GM18858 (cell line): ENCODE measurements around the gene C3orf70.
"Not testable (repeated sequence)": the region's sequence is repeated elsewhere in the genome, so short reads cannot be mapped to it uniquely, and the experiment has no call there.

Source experiments
- ATAC-seq: cut with Tn5 transposase; IDR thresholded peaks from one replicate; pipeline ENCODE4 v1.9.1; 2021; ENCODE audit not compliant: unreplicated experiment

C3orf70 gene

GRCh38 chr3:185151101-185151963 lies 1.5 kb downstream of the C3orf70 start:
- no peak for ATAC-seq

GRCh38 chr3:185150561-185150960 lies 2.3 kb downstream of the C3orf70 start:
- ATAC-seq: no peak

DNA sequence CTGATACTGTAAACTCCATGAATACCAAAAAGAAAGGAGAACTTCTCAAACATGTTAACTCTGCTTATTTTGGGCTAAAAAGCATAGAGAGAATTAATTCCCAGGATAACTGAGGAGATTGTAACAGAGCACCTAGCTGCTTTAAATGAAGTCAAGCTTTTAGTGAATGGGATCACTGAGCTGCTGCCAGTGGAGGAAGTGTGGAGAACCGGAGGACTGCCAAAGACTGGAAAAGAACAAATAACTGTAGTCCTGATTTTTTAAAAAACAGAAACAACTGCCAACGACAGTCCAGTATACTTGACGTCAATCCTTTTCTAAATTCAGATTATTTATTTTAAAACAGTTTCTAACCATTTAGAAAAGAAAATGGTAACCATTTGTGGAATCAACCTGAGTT lies 3.3 kb downstream of the C3orf70 start:
- no peak for ATAC-seq

DNA sequence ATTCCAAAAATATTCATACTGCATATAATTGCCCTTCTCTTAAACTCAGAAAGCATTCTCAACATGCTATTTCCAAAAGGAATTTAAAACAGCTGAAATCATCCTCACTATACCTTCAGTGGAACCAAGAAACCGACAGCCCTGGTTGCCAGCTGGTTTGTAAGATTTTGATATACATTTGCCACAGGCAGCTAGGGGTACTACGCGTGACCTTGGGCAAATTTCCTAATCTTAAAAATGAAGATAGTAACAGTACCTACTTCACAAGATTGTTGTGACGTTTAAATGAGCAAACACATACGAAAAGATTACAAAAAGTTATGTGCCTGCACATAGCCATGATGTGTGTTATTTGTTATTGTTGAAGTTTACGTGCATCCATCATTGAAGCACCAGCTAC lies 7.3 kb downstream of the C3orf70 start:
- ATAC-seq: no peak

DNA sequence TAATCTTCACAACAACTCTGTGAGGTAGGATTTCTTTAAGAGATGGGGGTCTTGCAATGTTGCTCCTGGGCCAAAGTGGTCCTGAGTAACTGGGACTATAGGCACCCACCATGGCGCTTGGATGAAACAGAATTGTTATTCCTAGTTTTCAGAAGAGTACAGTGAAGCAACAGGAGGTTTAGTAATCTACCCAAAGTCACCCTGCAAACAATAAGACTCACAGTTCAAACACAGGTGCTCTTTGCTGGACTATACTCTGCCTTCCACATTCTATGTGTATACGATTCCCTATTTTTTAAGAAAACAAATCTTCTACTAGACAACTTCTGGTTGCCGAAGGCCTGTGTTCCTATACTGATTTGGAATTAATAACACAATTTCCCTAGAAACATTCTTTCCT lies 8.1 kb downstream of the C3orf70 start:
- no peak for ATAC-seq

- no peak for ATAC-seq
These were observed 15.0 kb downstream of the C3orf70 start for GRCh38 chr3:185137821-185138220.

DNA sequence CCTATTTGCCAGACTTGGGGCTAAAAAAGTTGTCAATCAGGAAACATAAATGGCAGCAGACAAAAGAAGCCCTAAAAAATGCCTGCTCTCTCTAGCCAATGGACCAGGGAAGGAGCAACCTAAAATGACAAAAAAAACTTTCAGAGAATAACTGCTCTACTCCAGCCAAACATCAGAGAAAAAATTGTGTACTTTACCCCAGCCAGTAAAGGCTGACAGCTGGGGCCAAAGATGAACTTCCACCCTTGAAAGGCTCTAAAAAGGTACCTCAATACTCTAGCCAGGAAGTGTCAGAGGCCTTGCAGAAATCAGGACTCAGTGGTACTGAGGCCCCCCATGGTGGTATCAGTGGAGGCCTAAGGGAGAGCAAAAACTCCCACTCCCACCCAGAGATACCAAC lies 18.4 kb downstream of the C3orf70 start:
- ATAC-seq: no peak

DNA sequence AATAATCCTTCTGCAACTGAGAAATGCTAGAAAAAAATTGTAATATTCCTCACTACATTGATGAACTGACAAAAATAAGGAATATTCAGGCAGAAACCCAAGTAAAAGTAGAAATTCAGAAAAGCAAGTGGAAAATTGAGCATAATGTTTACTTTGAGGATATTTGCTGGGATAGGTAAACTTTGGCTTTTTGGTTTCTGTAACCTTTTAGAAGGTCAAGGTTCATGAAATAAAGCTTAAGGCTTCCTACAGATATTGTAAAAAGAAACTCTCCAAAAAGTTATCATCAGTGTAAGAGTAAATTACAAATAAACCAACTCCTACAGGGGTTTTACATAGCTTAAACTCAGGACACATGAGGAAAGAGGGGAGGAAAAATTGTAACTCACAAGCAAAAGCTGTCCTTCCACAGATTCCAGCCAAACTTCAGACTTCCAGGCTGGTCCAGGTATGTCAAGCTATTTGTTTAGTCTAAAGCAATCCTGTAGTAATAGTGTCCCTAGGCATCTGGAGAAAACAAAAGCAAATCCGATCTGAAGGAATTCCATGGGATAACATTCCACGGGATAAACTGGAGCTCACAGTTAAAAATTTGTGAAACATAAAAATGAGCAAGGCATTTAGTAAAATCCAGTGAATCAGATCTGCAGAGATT lies 21.1 kb downstream of the C3orf70 start:
- no peak for ATAC-seq

DNA sequence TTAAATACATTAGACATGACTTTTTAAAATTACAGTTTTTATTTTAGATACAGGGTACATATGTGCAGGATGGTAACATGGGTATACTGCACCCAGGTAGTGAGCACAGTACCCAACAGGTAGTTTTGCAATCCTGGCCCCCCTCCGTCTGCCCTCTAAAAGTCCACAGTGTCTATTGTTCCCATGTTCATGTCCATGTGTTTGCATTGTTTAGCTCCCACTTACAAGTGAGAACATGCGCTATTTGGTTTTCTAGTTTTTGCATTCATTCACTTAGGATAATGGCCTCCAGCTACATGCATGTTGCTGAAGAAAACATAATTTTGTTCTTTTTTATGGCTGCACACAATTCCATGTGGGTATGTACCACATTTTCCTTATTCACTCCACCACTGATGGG lies 23.8 kb downstream of the C3orf70 start:
- ATAC-seq: no peak

DNA sequence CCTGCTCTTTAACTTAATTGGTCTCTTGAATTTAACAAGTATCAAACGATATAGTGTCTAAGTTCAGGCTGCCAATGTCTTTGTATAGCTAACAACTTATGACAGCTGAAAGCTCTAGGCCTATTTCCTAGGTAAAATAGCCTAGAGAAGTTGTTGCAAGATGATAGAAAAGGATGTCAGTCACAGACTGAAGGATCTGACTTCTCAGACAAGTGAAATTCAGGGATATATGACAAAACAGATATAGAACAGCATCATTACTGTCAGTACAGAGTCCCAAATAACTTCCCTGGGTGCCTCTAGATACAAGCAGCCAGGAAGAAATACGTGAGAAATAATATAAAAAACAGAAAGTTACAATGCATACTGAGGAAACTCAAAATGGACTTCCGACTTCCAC lies 26.7 kb downstream of the C3orf70 start:
- ATAC-seq: no peak

DNA sequence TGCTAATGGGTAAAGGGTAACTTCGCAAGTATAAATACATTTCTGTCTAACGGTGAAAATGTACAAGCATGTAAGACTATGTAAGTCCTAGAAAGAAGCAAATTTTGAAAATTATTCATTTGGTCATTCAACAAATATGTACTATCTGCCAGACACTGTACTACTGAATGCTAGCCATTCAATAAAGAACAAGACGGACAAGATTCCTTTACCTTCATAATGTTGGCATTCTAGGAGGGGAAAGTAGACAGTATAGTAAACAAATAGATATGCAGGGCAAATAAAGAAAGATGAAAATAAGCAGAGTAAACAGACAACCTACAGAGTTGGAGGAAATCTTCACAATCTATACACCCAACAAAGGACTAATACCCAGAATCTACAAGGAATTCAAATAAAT lies 32.7 kb downstream of the C3orf70 start:
- ATAC-seq: no peak

DNA sequence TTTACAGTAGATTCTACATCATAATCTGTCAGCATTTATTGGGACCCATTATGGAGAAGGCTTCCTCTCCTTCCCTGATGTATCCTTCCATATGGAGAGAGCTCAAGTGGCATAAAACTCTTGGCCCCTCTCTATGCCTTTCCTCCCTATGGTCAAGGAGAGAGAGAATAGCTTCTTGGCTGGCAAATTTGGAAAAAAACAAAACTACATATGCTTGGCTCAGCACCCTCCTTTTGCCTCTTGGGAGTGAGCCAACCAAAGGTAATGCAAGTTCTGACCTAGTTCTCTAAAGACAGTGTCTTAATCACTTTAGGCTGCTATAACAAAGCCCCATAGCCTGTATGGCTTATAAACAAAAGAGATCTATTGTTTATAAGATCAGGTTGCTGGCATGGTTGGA lies 37.5 kb downstream of the C3orf70 start:
- ATAC-seq: no peak

DNA sequence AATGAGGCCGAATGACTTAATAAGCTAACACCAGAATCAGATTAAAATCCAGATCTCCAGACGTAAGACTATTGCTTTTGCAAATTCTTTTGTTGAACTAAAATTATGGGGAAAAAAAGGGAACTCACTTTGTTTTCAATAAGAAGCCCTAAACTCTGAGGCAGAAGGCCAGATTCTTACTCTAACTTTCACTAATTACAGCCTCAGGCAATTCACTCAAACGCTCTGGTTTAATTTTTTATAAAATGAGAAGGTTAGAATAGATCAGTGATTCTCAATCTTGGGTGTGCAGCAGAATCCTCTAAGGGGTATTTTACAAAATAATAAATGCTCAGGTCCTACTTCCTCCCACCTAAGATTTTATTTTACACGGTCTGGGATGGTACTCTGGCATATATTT lies 38.1 kb downstream of the C3orf70 start:
- ATAC-seq: no peak

DNA sequence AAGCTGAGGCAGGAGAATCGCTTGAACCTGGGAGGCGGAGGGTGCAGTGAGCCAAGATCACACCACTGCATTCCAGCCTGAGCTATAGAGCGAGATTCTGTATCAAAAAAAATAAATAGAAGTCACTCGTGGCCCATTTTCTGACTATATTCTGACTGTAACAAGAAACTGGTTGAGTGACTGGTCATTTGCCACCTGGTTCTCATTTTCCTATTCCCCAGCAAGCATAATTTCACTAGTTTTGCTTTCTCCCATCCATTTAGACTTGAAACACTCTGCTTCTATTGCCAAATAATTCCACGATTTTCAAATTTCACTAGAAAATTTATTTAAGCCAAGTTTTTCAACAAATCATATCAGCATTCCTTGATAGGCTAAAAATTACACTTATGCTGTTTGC lies 40.7 kb downstream of the C3orf70 start:
- ATAC-seq: no peak

DNA sequence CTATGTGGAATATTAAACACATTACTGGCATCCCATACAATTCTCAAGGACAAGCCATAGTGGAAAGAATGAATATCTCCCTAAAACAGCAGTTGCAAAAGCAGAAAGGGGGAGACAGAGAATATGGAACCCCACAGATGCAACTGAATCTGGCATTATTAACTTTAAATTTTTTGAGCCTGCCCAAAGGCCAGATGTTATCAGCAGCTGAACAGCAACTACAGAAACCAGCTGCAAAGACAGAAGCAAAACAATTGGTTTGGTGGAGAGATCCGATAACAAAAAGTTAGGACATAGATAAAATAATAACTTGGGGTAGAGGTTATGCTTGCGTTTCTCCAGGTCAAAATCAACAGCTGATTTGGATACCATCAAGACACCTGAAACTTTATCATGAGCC lies 43.8 kb downstream of the C3orf70 start:
- ATAC-seq: not testable (repeated sequence)

DNA sequence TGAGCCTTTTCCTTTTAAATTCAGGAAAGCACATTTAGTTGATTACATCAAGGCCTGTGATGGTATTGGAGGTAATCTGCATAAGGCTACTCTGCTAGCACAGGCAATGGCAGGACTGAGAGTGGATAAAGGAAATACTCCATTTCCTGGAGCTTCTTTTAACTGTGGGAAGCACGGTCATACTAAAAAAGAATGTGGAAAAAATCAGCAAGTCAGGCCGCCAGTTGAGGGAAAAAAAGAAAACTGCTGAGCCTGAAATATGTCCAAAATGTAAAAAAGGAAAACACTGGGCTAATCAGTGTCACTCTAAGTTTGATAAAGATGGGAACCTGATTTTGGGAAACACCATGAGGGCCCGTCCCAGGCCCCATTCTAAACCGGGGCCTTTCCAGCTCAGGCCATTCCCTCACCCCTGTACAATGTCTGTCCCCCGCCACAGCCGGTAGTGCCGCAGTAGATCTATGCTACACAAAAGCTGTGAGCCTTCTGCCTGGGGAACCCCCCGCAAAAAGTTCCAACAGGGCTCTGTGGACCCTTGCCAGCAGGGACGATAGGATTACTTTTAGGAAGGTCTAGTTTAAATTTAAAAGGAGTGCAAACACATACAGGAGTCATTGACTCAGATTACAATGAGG lies 46.5 kb downstream of the C3orf70 start:
- ATAC-seq: not testable (repeated sequence)

DNA sequence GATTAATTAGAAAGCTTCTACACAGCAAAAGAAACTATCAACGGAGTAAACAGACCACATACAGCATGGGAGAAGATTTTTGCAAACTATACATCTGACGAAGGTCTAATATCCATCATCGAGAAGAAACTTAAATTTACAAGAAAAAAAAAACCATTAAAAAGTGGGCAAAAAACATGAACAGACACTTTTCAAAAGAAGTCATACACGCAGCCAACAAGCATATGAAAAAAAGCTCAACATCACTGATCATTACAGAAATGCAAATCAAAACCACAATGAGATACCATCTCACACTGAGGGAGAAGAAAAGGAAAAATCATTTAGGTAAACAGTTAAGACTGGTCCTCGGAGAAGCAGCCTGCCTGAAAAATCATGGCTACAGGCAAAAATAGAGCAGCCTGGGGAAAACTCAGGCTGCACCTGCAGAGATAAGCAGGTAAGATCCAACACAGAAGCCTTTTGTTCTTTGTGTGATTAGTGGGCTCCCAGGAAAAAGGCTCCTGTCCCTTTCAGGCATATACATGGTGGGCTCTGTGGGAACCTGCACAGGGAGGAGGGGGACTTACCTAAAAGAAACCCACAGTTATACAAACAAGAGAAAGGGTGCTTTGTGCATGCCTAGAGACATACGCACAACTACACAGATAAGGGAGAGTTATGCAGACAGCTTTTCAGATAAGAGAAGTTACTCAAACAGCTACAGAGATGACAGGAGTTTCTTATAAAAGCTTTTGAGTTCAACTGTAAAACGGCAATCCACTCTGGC lies 49.3 kb downstream of the C3orf70 start:
- no peak for ATAC-seq

DNA sequence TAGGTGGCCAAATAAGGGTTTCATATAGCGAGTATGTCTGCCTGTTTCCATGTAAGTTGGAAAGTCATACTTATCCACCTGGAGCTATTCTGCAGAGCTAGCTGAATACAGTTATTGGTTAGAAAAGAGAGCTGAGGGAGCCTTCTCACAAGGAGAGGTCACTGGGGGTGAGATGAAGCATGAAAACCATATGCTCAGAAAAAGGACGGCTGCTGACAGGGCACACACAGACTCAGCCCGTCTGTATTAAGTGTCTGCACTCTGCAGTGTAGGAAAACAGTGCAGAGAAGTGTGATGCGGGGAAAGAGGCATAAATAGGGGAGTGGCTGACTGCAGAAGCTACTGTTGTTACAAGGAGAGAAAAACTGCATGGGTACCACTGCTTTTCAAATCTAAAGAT lies 58.2 kb downstream of the C3orf70 start:
- ATAC-seq: no peak

GRCh38 chr3:185093116-185093515 lies 59.7 kb downstream of the C3orf70 start:
- ATAC-seq: no peak

GRCh38 chr3:185090811-185091210 lies 62.0 kb downstream of the C3orf70 start:
- no peak for ATAC-seq

- no peak for ATAC-seq
These were observed 63.1 kb downstream of the C3orf70 start for GRCh38 chr3:185089751-185090150.
